Gastroesophageal sphincter (tissue), 4 donors: ENCODE data around the gene NCAPD3. TPM values are rescaled to one million over a fixed set of nuclear protein-coding genes. Genes with fewer than 3 reads are reported as not detected.

Experiments
- ATAC-seq: fragments of 150-250 bp; one replicate; pipeline ENCODE4 v1.9.1; 2016; ENCODE audit warnings: mild to moderate bottlenecking, moderate library complexity
- H3K27ac ChIP-seq, 4 donors: fragments of 200-600 bp; sonication (generic) in 3 of 4; 1 replicate in 3 of 4; 2 replicates in 1 of 4; pipeline ENCODE4 v1.5.1; 2016 to 2019
- H3K27me3 ChIP-seq: fragments of 200-600 bp; sonication (generic); one replicate; pipeline ENCODE4 v1.5.1; 2019
- H3K36me3 ChIP-seq, 2 donors: fragments of 200-600 bp; sonication (generic); one replicate each; pipeline ENCODE4 v1.5.1; 2019; ENCODE audit warnings: control low read depth in 1 of 2
- H3K4me1 ChIP-seq, 3 donors: fragments of 200-600 bp; sonication (generic); 1 replicate in 2 of 3; 2 replicates in 1 of 3; pipeline ENCODE4 v1.5.1; 2016 to 2019; ENCODE audit warnings: control low read depth in 2 of 3
- H3K4me3 ChIP-seq, 2 donors: fragments of 200-600 bp; sonication (generic); one replicate each; pipeline ENCODE4 v1.5.1; 2019; ENCODE audit warnings: mild to moderate bottlenecking in 1 of 2, moderate library complexity in 1 of 2
- H3K9me3 ChIP-seq, 3 donors: fragments of 200-600 bp; sonication (generic); one replicate each; pipeline ENCODE4 v1.5.1; 2017 to 2019; ENCODE audit warnings: control low read depth in 2 of 3
- CTCF ChIP-seq, 4 experiments: fragments of 200-600 bp in 2 of 4; fragments of 450-650 bp in 2 of 4; sonication (generic) in 1 of 4; IDR thresholded peaks; one replicate each; pipeline ENCODE4 v1.5.1; 2017 to 2019; ENCODE audit warnings: antibody characterized with exemption in 4 of 4, mild to moderate bottlenecking in 2 of 4, moderate library complexity in 2 of 4
- EP300 ChIP-seq: sonication (generic); formaldehyde crosslinking; IDR thresholded peaks from one replicate; pipeline ENCODE4 v1.6.1; 2017; ENCODE audit warnings: antibody characterized with exemption, mild to moderate bottlenecking
- POLR2A ChIP-seq, 2 donors: fragments of 450-650 bp; IDR thresholded peaks; one replicate each; pipeline ENCODE4 v1.6.1; 2017; ENCODE audit warnings: antibody characterized with exemption in 2 of 2, mild to moderate bottlenecking in 2 of 2, moderate library complexity in 1 of 2
- POLR2AphosphoS5 ChIP-seq: sonication (generic); formaldehyde crosslinking; IDR thresholded peaks from one replicate; pipeline ENCODE4 v1.6.1; 2017; ENCODE audit warnings: antibody characterized with exemption
- WGBS, 2 donors: methylation state at CpG; one replicate each; pipeline ENCODE4 v1.1.5; 2018; ENCODE audit warnings: low coverage in 1 of 2; 5-methylcytosine and 5-hydroxymethylcytosine counted together
- total RNA-seq, 4 donors: library from RNA; depleted of rRNA; stranded (reverse); fragments of >200 nt; gene quantifications; one replicate each; pipeline ENCODE4 v1.1.0, GENCODE V29; 2016

NCAPD3 gene
- total RNA-seq, 4 donors from 2014 or later, result 7.0 to 13.8 (median 11.4) TPM

GRCh38 chr11:134264966-134265764, 41.4 kb upstream of the NCAPD3 start:
- TF ChIP-seq EP300 (no peak), POLR2A (IDR thresholded peaks at IDR 0.05) (no peak), CTCF (IDR thresholded peaks at IDR 0.05) (no peak), POLR2AphosphoS5 (no peak)
- WGBS, 2 donors, result 75 to 83% methylated on average over 4 to 5 of the region's 7 CpGs
- Histone ChIP-seq H3K4me3 (no peak overlapping the region), H3K9me3 (no peaks in the 10 kb centered on the region), H3K27me3 (peaks cover 15% of the 10 kb centered on the region), H3K27ac (no peak overlapping the region), H3K36me3 (peaks cover 0 to 55% of the 10 kb centered on the region in 2 donors), H3K4me1 (no peaks in the 10 kb centered on the region)
- no peak for ATAC-seq

- H3K36me3 ChIP-seq, result peaks cover 0 to 88% of the 10 kb centered on the region in 2 donors
- H3K27me3 ChIP-seq, result no peaks in the 10 kb centered on the region
- 86 to 97% methylated on average over 5 to 9 of the region's 14 CpGs for WGBS, 2 donors
- H3K9me3 ChIP-seq, result no peaks in the 10 kb centered on the region
- H3K4me3 ChIP-seq, result no peak overlapping the region
- H3K4me1 ChIP-seq, result no peaks in the 10 kb centered on the region
- ATAC-seq, result no peak
- H3K27ac ChIP-seq, result no peak overlapping the region
- peak in 1 of 4 experiments; percentile 46 for TF ChIP-seq CTCF (IDR thresholded peaks at IDR 0.05)
- no peak for TF ChIP-seq EP300
Observed at GRCh38 chr11:134261626-134262488, 38.1 kb upstream of the NCAPD3 start.

GRCh38 chr11:134260983-134261382, 37.2 kb upstream of the NCAPD3 start:
- no peak for ATAC-seq
- no peak for TF ChIP-seq EP300
- no peak for TF ChIP-seq CTCF (IDR thresholded peaks at IDR 0.05)
- TF ChIP-seq POLR2AphosphoS5, result no peak
- TF ChIP-seq POLR2A (IDR thresholded peaks at IDR 0.05), result no peak
- Histone ChIP-seq H3K9me3 (no peaks in the 10 kb centered on the region), H3K4me3 (no peak overlapping the region), H3K27me3 (no peaks in the 10 kb centered on the region), H3K4me1 (no peaks in the 10 kb centered on the region), H3K27ac (no peak overlapping the region), H3K36me3 (peaks cover 0 to 95% of the 10 kb centered on the region in 2 donors)
- 91 to 100% methylated on average over 3 to 14 of the region's 16 CpGs for WGBS, 2 donors

GRCh38 chr11:134260503-134260902, 36.7 kb upstream of the NCAPD3 start:
- ATAC-seq, result no peak
- Histone ChIP-seq H3K27me3 (no peaks in the 10 kb centered on the region), H3K4me1 (peaks cover 0 to 3% (median 0%) of the 10 kb centered on the region in 3 donors), H3K9me3 (no peaks in the 10 kb centered on the region), H3K4me3 (no peak overlapping the region), H3K27ac (no peak overlapping the region), H3K36me3 (peaks cover 0 to 93% of the 10 kb centered on the region in 2 donors)
- TF ChIP-seq CTCF (IDR thresholded peaks at IDR 0.05), result no peak
- TF ChIP-seq POLR2AphosphoS5, result no peak
- TF ChIP-seq POLR2A (IDR thresholded peaks at IDR 0.05), result no peak
- TF ChIP-seq EP300, result no peak
